A673 (cell line): Measurements from ENCODE around the gene CLASRP. TPM values are rescaled to one million over a fixed set of nuclear protein-coding genes. Genes with fewer than 3 reads are reported as not detected.

Experiments
- BruUV-seq: library from RNA; stranded (reverse); fragments of 400-500 nt; replicated peaks from 2 replicates; lab custom pipeline; 2021; lab: Mats Ljungman, UMichigan
- CTCF ChIA-PET: fragments of 300-600 bp; sonication (Branson Sonifier 250); formaldehyde crosslinking; loops from one replicate; lab custom pipeline; 2022; ENCODE audit warnings: antibody characterized with exemption; lab: Charles Lee
- POLR2A ChIA-PET: fragments of 300-600 bp; sonication (Branson Sonifier 250); formaldehyde crosslinking; loops from one replicate; lab custom pipeline; 2022; ENCODE audit warnings: antibody characterized with exemption; ENCODE audit not compliant: low non-redundant PET; lab: Charles Lee
- DNase-seq: peaks from one replicate; pipeline ENCODE4 v3.0.0-alpha.2; 2015; ENCODE audit warnings: low spot score
- H3K27ac ChIP-seq: fragments of 200-600 bp; sonication (generic); 2 replicates; pipeline ENCODE4 v1.5.1; 2016; ENCODE audit warnings: mixed run types, low read depth, mild to moderate bottlenecking, mixed read lengths, antibody characterized with exemption, low read length; ENCODE audit not compliant: poor library complexity, severe bottlenecking
- H3K27me3 ChIP-seq: fragments of 200-600 bp; sonication (generic); replicated peaks from 2 replicates; pipeline ENCODE4 v1.6.1; 2017; ENCODE audit warnings: mixed run types, low read depth, mild to moderate bottlenecking, mixed read lengths, antibody characterized with exemption, low read length; ENCODE audit not compliant: insufficient read depth, poor library complexity
- H3K36me3 ChIP-seq: fragments of 200-600 bp; sonication (generic); 2 replicates; pipeline ENCODE4 v1.6.1; 2016; ENCODE audit warnings: mixed run types, mild to moderate bottlenecking, mixed read lengths, antibody characterized with exemption, low read length; ENCODE audit not compliant: insufficient read depth, poor library complexity, severe bottlenecking
- H3K4me1 ChIP-seq: fragments of 200-600 bp; sonication (generic); 2 replicates; pipeline ENCODE4 v1.6.1; 2017; ENCODE audit warnings: mixed run types, mild to moderate bottlenecking, mixed read lengths, antibody characterized with exemption, low read length; ENCODE audit not compliant: insufficient read depth, poor library complexity, severe bottlenecking
- H3K4me3 ChIP-seq: fragments of 200-600 bp; sonication (generic); 2 replicates; pipeline ENCODE4 v1.5.1; 2016; ENCODE audit warnings: low read depth, mixed run types, mild to moderate bottlenecking, mixed read lengths, low read length; ENCODE audit not compliant: poor library complexity, severe bottlenecking
- H3K9me3 ChIP-seq: fragments of 200-600 bp; sonication (generic); 2 replicates; pipeline ENCODE4 v1.6.1; 2016; ENCODE audit warnings: mixed run types, low read depth, mild to moderate bottlenecking, mixed read lengths, antibody characterized with exemption, low read length; ENCODE audit not compliant: poor library complexity, severe bottlenecking
- EZH2 ChIP-seq: fragments of 200-600 bp; sonication (generic); IDR thresholded peaks from 2 replicates; pipeline ENCODE4 v1.6.1; 2017; ENCODE audit warnings: borderline replicate concordance, low read depth, mild to moderate bottlenecking, mixed read lengths, antibody characterized with exemption, low read length; ENCODE audit not compliant: poor library complexity, severe bottlenecking
- intact Hi-C: fragments of 100-400 bp; cut with micrococcal nuclease; formaldehyde crosslinking; loops from one replicate; pipeline ENCODE4 v1.10.0; 2022; ENCODE audit not compliant: unreplicated experiment
- total RNA-seq: library from RNA; stranded (reverse); gene quantifications from 2 replicates; pipeline ENCODE4 v1.2.3, GENCODE V29; 2021
- TF ChIP-seq, protein P1 (sequence below): fragments of 300-800, 200-600 bp; sonication (generic); conservative IDR thresholded peaks from 2 replicates; pipeline ENCODE4 v1.5.1; 2017; ENCODE audit warnings: low read depth, mild to moderate bottlenecking, antibody characterized with exemption, low read length, moderate library complexity, mixed read lengths

Gene CLASRP
- total RNA-seq, 1 experiment from 2014 or later, result 104 TPM

DNA sequence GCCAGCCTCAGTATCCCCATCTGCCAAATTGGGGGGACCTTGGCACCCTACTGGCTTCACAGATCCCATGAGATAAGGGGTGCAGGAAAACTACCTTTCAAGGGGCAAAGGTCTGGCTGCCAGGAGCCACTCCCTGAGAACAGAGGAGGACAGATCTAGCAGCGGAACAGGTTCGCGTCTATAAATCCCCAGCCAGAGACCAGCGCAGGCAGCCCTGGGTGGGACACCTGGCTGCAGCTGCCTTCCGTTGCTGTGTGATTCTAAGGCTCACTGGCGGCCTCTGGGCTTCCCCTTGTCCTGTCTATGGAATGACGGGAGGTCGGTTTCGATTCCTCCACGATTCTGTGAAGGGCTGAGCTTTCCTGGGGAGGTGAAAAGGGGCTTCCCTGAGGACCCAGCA is 30.3 kb upstream of the CLASRP start:
- BruUV-seq, result no TSS peak

DNA sequence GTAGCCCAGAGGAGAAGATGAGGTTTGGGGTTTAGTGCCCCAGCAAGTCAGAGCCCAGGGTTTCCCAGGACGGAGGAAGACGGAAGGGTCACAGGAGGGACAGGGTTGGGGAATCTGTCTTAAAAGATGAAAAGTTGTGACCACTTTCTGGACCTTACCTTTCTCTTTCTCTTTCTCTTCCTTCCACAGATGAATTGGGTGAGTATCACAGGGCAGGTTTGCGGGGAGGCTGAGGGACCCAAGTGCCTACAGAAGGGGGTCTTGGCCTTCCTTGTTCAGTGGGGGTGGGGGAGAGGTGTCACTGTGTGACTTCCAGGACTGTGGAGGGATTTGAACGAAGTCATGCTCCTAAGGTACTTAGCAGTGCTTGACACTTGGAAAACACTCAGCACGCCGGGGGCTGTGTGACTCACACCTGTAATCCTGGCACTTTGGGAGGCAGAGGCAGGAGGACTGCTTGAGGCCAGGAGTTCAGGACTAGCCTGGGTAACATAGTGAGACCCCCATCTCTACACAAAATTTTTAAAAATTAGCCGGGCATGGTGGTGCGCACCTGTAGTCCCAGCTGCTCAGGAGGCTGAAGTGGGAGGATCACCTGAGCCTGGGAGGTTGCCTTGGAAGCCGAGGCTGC is 29.1 kb upstream of the CLASRP start:
- TF ChIP-seq, protein P1, sequence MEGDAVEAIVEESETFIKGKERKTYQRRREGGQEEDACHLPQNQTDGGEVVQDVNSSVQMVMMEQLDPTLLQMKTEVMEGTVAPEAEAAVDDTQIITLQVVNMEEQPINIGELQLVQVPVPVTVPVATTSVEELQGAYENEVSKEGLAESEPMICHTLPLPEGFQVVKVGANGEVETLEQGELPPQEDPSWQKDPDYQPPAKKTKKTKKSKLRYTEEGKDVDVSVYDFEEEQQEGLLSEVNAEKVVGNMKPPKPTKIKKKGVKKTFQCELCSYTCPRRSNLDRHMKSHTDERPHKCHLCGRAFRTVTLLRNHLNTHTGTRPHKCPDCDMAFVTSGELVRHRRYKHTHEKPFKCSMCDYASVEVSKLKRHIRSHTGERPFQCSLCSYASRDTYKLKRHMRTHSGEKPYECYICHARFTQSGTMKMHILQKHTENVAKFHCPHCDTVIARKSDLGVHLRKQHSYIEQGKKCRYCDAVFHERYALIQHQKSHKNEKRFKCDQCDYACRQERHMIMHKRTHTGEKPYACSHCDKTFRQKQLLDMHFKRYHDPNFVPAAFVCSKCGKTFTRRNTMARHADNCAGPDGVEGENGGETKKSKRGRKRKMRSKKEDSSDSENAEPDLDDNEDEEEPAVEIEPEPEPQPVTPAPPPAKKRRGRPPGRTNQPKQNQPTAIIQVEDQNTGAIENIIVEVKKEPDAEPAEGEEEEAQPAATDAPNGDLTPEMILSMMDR, result no peak
- DNase-seq, result no peak
- BruUV-seq, result no TSS peak
- POLR2A ChIA-PET, result no interaction called here
- no peaks in the 10 kb centered on the region for H3K27me3 ChIP-seq
- H3K4me3 ChIP-seq, result no peak overlapping the region
- intact Hi-C loops, result loop anchor here (10.0 kb wide), 2 partner anchors 175 to 235 kb away; partner anchors contain the start of gene EXOC3L2
- CTCF ChIA-PET, result no interaction called here
- H3K36me3 ChIP-seq, result no peaks in the 10 kb centered on the region
- H3K9me3 ChIP-seq, result no peaks in the 10 kb centered on the region
- H3K27ac ChIP-seq, result no peak overlapping the region
- H3K4me1 ChIP-seq, result no peaks in the 10 kb centered on the region

More for the DNA sequence above, 30.3 kb upstream of the CLASRP start:
- H3K4me1 ChIP-seq, result no peaks in the 10 kb centered on the region
- TF ChIP-seq, protein P1, result no peak
- no peak for TF ChIP-seq EZH2
- DNase-seq, result no peak
- H3K9me3 ChIP-seq, result no peaks in the 10 kb centered on the region
- H3K27ac ChIP-seq, result no peak overlapping the region
- CTCF ChIA-PET, result no interaction called here
- intact Hi-C loops, result no loop called here
- no peak overlapping the region for H3K4me3 ChIP-seq
- POLR2A ChIA-PET, result no interaction called here
- H3K27me3 ChIP-seq, result no peaks in the 10 kb centered on the region
- H3K36me3 ChIP-seq, result no peaks in the 10 kb centered on the region

DNA sequence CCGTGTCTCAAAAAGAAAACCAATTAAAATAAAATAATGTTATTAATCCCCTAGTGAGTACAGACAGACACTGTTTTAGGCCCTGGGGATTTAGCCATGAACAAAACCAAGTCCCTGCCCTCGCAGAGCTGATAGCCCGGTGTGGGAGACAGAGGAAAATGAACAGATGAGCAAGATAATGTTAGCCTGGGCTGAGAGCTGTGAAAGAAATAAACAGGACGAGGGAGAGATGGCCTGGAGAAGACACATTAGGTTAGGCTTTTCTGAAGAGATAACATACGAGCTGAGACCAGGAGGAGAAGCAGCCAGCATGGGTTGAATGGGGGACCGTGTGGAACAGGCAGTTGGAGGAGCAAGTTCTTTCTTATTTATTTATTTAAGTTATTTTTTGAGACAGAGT is 28.5 kb upstream of the CLASRP start:
- BruUV-seq, result no TSS peak
- no peak for TF ChIP-seq EZH2
- TF ChIP-seq, protein P1, result no peak
- Histone ChIP-seq H3K36me3 (no peaks in the 10 kb centered on the region), H3K27ac (no peak overlapping the region), H3K4me1 (no peaks in the 10 kb centered on the region), H3K4me3 (no peak overlapping the region), H3K27me3 (no peaks in the 10 kb centered on the region), H3K9me3 (no peaks in the 10 kb centered on the region)
- intact Hi-C loops, result loop anchor here (10.0 kb wide), 2 partner anchors 174 to 234 kb away; partner anchors contain the start of gene EXOC3L2
- ChIA-PET POLR2A (no interaction called here), CTCF (no interaction called here)
- no peak for DNase-seq
